Endodermal cell (in vitro differentiated cells): ENCODE measurements around the gene KRTAP10-2. TPM values are rescaled to one million over a fixed set of nuclear protein-coding genes. Genes with fewer than 3 reads are reported as not detected.

Source experiments
- DNase-seq: peaks from one replicate; pipeline ENCODE4 v3.0.0-alpha.2; 2017
- H3K27ac ChIP-seq: 2 replicates; pipeline ENCODE4 v1.5.1; 2013; ENCODE audit warnings: mild to moderate bottlenecking, low read depth, low read length, moderate library complexity
- H3K27me3 ChIP-seq: 2 replicates; pipeline ENCODE4 v1.6.1; 2013; ENCODE audit warnings: mild to moderate bottlenecking, low read length, moderate library complexity; ENCODE audit not compliant: insufficient read depth, control insufficient read depth, poor library complexity, severe bottlenecking
- H3K36me3 ChIP-seq: 2 replicates; pipeline ENCODE4 v1.7.0; 2013; ENCODE audit warnings: mild to moderate bottlenecking, low read length, moderate library complexity; ENCODE audit not compliant: control insufficient read depth, insufficient read depth
- H3K4me1 ChIP-seq: one replicate; pipeline ENCODE4 v1.7.0; 2013; ENCODE audit warnings: low read length; ENCODE audit not compliant: control insufficient read depth, insufficient read depth
- H3K4me3 ChIP-seq: 2 replicates; pipeline ENCODE4 v1.5.1; 2013; ENCODE audit warnings: mild to moderate bottlenecking, low read length, moderate library complexity
- H3K9ac ChIP-seq: 2 replicates; pipeline ENCODE4 v1.6.1; 2013; ENCODE audit warnings: mild to moderate bottlenecking, low read length, moderate library complexity; ENCODE audit not compliant: poor library complexity, severe bottlenecking; ENCODE audit errors: extremely low read depth
- H3K9me3 ChIP-seq: 2 replicates; pipeline ENCODE4 v1.6.1; 2013; ENCODE audit warnings: mild to moderate bottlenecking, low read length, moderate library complexity; ENCODE audit not compliant: control insufficient read depth
- H3K27ac Mint-ChIP-seq: 2 replicates; pipeline ENCODE4 v1.8.0; 2020; ENCODE audit warnings: mixed read lengths
- H3K27me3 Mint-ChIP-seq: 2 replicates; pipeline ENCODE4 v1.8.0; 2021; ENCODE audit warnings: mild to moderate bottlenecking, mixed read lengths; ENCODE audit not compliant: insufficient read depth
- H3K36me3 Mint-ChIP-seq: 2 replicates; pipeline ENCODE4 v1.8.0; 2020; ENCODE audit warnings: low read depth, mixed read lengths
- H3K4me1 Mint-ChIP-seq: 2 replicates; pipeline ENCODE4 v1.8.0; 2020; ENCODE audit warnings: mixed read lengths
- H3K4me3 Mint-ChIP-seq: 2 replicates; pipeline ENCODE4 v1.8.0; 2020; ENCODE audit warnings: mild to moderate bottlenecking, moderate library complexity, mixed read lengths
- H3K9me3 Mint-ChIP-seq: 2 replicates; pipeline ENCODE4 v1.8.0; 2020; ENCODE audit warnings: mild to moderate bottlenecking, mixed read lengths
- CTCF ChIP-seq: fragments of 200-600 bp; sonication (generic); conservative IDR thresholded peaks from 2 replicates; pipeline ENCODE4 v1.5.0; 2021; ENCODE audit warnings: antibody characterized with exemption, mild to moderate bottlenecking
- WGBS, 2 experiments: methylation state at CpG; one replicate each; pipeline versions ENCODE4 v1.1.5 to v1.1.7; 2013; ENCODE audit warnings: missing lambda C conversion rate in 2 of 2, mixed read lengths in 1 of 2; ENCODE audit not compliant: insufficient coverage in 1 of 2, insufficient read length in 1 of 2; 5-methylcytosine and 5-hydroxymethylcytosine counted together
- total RNA-seq, 2 donors: library from RNA; stranded (reverse); fragmentation: NEBNext Ultra II Directional in 1 of 2; extraction: Animal tissue kit (Norgen Biotek cat#: 25700) in 1 of 2; gene quantifications; 2 replicates in 1 of 2; 3 replicates in 1 of 2; pipeline ENCODE4 v1.2.1, GENCODE V29; 2021

KRTAP10-2 gene
- total RNA-seq, 2 donors from 2014 or later: not detected

- Histone ChIP-seq H3K9ac (no peak overlapping the region), H3K36me3 (no peaks in the 10 kb centered on the region), H3K4me3 (no peak overlapping the region), H3K27ac (no peak overlapping the region), H3K9me3 (no peaks in the 10 kb centered on the region), H3K4me1 (no peaks in the 10 kb centered on the region), H3K27me3 (no peaks in the 10 kb centered on the region)
- H3K4me3 Mint-ChIP-seq: no peak overlapping the region
- peaks cover 3% of the 10 kb centered on the region for H3K36me3 Mint-ChIP-seq
- no peaks in the 10 kb centered on the region for H3K4me1 Mint-ChIP-seq
- TF ChIP-seq CTCF: no peak
- no peaks in the 10 kb centered on the region for H3K27me3 Mint-ChIP-seq
- WGBS, 2 experiments: 89 to 91% methylated on average over 14 to 21 of the region's 21 CpGs
- H3K27ac Mint-ChIP-seq: no peak overlapping the region
- DNase-seq: no peak
- no peaks in the 10 kb centered on the region for H3K9me3 Mint-ChIP-seq
Observed at GRCh38 chr21:44512496-44513388, 38.6 kb downstream of the KRTAP10-2 start.

- WGBS, 2 experiments: 90 to 96% methylated on average over 5 to 8 of the region's 8 CpGs
- TF ChIP-seq CTCF: no peak
- Histone ChIP-seq H3K4me3 (no peak overlapping the region), H3K27me3 (no peaks in the 10 kb centered on the region), H3K27ac (no peak overlapping the region), H3K9ac (no peak overlapping the region), H3K9me3 (no peaks in the 10 kb centered on the region), H3K4me1 (no peaks in the 10 kb centered on the region), H3K36me3 (no peaks in the 10 kb centered on the region)
- no peaks in the 10 kb centered on the region for H3K27me3 Mint-ChIP-seq
- peaks cover 3% of the 10 kb centered on the region for H3K36me3 Mint-ChIP-seq
- no peak overlapping the region for H3K27ac Mint-ChIP-seq
- no peak for DNase-seq
- H3K4me1 Mint-ChIP-seq: no peaks in the 10 kb centered on the region
- no peak overlapping the region for H3K4me3 Mint-ChIP-seq
- no peaks in the 10 kb centered on the region for H3K9me3 Mint-ChIP-seq
Observed at GRCh38 chr21:44511938-44512275, 39.4 kb downstream of the KRTAP10-2 start.

GRCh38 chr21:44511219-44511937 is 39.9 kb downstream of the KRTAP10-2 start:
- TF ChIP-seq CTCF: no peak
- H3K4me3 ChIP-seq: no peak overlapping the region
- Mint-ChIP-seq H3K4me1 (no peaks in the 10 kb centered on the region), H3K9me3 (no peaks in the 10 kb centered on the region), H3K27ac (no peak overlapping the region), H3K27me3 (no peaks in the 10 kb centered on the region), H3K36me3 (peaks cover 3% of the 10 kb centered on the region), H3K4me3 (no peak overlapping the region)
- WGBS, 2 experiments: 89 to 94% methylated on average over 7 to 11 of the region's 11 CpGs
- no peaks in the 10 kb centered on the region for H3K27me3 ChIP-seq
- H3K9ac ChIP-seq: no peak overlapping the region
- no peaks in the 10 kb centered on the region for H3K4me1 ChIP-seq
- no peaks in the 10 kb centered on the region for H3K9me3 ChIP-seq
- no peaks in the 10 kb centered on the region for H3K36me3 ChIP-seq
- DNase-seq: no peak
- no peak overlapping the region for H3K27ac ChIP-seq
